Subcutaneous adipose tissue (tissue), 4 donors: ENCODE data around the gene IRAK1BP1. TPM values are rescaled to one million over a fixed set of nuclear protein-coding genes. Genes with fewer than 3 reads are reported as not detected.

Source experiments
- CTCF ChIP-seq: fragments of 450-650 bp; IDR thresholded peaks from one replicate; pipeline ENCODE4 v1.5.1; 2016; ENCODE audit warnings: low read depth, mild to moderate bottlenecking, control low read depth, antibody characterized with exemption, moderate library complexity
- total RNA-seq, 4 donors: library from RNA; depleted of rRNA; stranded (reverse); fragments of >200 nt; gene quantifications; one replicate each; pipeline ENCODE4 v1.1.0, GENCODE V29; 2016

IRAK1BP1 gene
- total RNA-seq, 4 donors from 2014 or later = 1.9 to 2.4 (median 2.2) TPM

GRCh38 chr6:78917788-78918187 lies 50.4 kb downstream of the IRAK1BP1 start:
- no peak for TF ChIP-seq CTCF

- no peak for TF ChIP-seq CTCF
Observed at GRCh38 chr6:78925317-78925716, 58.0 kb downstream of the IRAK1BP1 start.

- no peak for TF ChIP-seq CTCF
Observed at GRCh38 chr6:78935553-78935952, 68.2 kb downstream of the IRAK1BP1 start.

GRCh38 chr6:78936515-78936914 lies 69.2 kb downstream of the IRAK1BP1 start:
- TF ChIP-seq CTCF = no peak

- TF ChIP-seq CTCF = no peak
Observed at GRCh38 chr6:78942446-78942845, 75.1 kb downstream of the IRAK1BP1 start.

- no peak for TF ChIP-seq CTCF
Observed at GRCh38 chr6:78947529-78947928, 80.2 kb downstream of the IRAK1BP1 start.

GRCh38 chr6:78947962-78948361 lies 80.6 kb downstream of the IRAK1BP1 start:
- TF ChIP-seq CTCF = no peak
